Measurements from ENCODE around the gene FAM83F.
"Not testable (repeated sequence)": the region's sequence is repeated elsewhere in the genome, so short reads cannot be mapped to it uniquely, and the experiment has no call there.

GRCh38 chr22:39951603-39952293, 43.0 kb upstream of the FAM83F start:
- TF ChIP-seq, protein P1, sequence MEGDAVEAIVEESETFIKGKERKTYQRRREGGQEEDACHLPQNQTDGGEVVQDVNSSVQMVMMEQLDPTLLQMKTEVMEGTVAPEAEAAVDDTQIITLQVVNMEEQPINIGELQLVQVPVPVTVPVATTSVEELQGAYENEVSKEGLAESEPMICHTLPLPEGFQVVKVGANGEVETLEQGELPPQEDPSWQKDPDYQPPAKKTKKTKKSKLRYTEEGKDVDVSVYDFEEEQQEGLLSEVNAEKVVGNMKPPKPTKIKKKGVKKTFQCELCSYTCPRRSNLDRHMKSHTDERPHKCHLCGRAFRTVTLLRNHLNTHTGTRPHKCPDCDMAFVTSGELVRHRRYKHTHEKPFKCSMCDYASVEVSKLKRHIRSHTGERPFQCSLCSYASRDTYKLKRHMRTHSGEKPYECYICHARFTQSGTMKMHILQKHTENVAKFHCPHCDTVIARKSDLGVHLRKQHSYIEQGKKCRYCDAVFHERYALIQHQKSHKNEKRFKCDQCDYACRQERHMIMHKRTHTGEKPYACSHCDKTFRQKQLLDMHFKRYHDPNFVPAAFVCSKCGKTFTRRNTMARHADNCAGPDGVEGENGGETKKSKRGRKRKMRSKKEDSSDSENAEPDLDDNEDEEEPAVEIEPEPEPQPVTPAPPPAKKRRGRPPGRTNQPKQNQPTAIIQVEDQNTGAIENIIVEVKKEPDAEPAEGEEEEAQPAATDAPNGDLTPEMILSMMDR (IDR thresholded peaks at IDR 0.05; ENCODE audit: insufficient read depth, low read length, poor library complexity, severe bottlenecking): not testable (repeated sequence)
- not testable (repeated sequence) for TF ChIP-seq EZH2phosphoT487 (conservative IDR thresholded peaks at IDR 0.05; ENCODE audit: low read length)
